GM19238 (cell line): ENCODE data around the gene PNMA1.
A peak's percentile ranks its signal among the peaks of the same experiment; 100 is the strongest.
"Not testable (repeated sequence)": the region's sequence is repeated elsewhere in the genome, so short reads cannot be mapped to it uniquely, and the experiment has no call there.

ENCODE experiments used
- DNase-seq: peaks from one replicate; pipeline ENCODE4 v3.0.0; 2011; ENCODE audit warnings: low spot score; ENCODE audit not compliant: insufficient read length

The PNMA1 gene

GRCh38 chr14:73717711-73718417 is 3.7 kb upstream of the PNMA1 start:
- no peak for DNase-seq

- no peak for DNase-seq
Observed at GRCh38 chr14:73717266-73717665, 3.1 kb upstream of the PNMA1 start.

- no peak for DNase-seq
Observed at GRCh38 chr14:73715707-73716106, 1.5 kb upstream of the PNMA1 start.

- no peak for DNase-seq
Observed at GRCh38 chr14:73714656-73715081, 485 bp upstream of the PNMA1 start.

- DNase-seq, result no peak
Observed at GRCh38 chr14:73713206-73713802, 880 bp downstream of the PNMA1 start.

- peak; percentile 54 for DNase-seq
Observed at GRCh38 chr14:73712540-73713180, 1.5 kb downstream of the PNMA1 start.

GRCh38 chr14:73712071-73712506 is 2.1 kb downstream of the PNMA1 start:
- DNase-seq, result no peak

GRCh38 chr14:73710737-73711136 is 3.4 kb downstream of the PNMA1 start:
- DNase-seq, result no peak

GRCh38 chr14:73709904-73710469 is 4.2 kb downstream of the PNMA1 start:
- DNase-seq, result no peak

- DNase-seq, result not testable (repeated sequence)
Observed at GRCh38 chr14:73708076-73708475, 6.1 kb downstream of the PNMA1 start.

GRCh38 chr14:73700325-73700724 is 13.9 kb downstream of the PNMA1 start:
- no peak for DNase-seq

- DNase-seq, result no peak
Observed at GRCh38 chr14:73696466-73697400, 17.5 kb downstream of the PNMA1 start.

GRCh38 chr14:73695997-73696396 is 18.2 kb downstream of the PNMA1 start:
- no peak for DNase-seq

- no peak for DNase-seq
Observed at GRCh38 chr14:73695082-73695481, 19.1 kb downstream of the PNMA1 start.

- DNase-seq, result no peak
Observed at GRCh38 chr14:73694083-73694482, 20.1 kb downstream of the PNMA1 start.

- DNase-seq, result no peak
Observed at GRCh38 chr14:73686901-73687300, 27.3 kb downstream of the PNMA1 start.

GRCh38 chr14:73685328-73685727 is 28.9 kb downstream of the PNMA1 start:
- DNase-seq, result no peak

GRCh38 chr14:73684627-73685026 is 29.6 kb downstream of the PNMA1 start:
- no peak for DNase-seq

- no peak for DNase-seq
Observed at GRCh38 chr14:73680821-73681220, 33.4 kb downstream of the PNMA1 start.

- no peak for DNase-seq
Observed at GRCh38 chr14:73678698-73679097, 35.5 kb downstream of the PNMA1 start.

GRCh38 chr14:73674986-73675385 is 39.2 kb downstream of the PNMA1 start:
- DNase-seq, result no peak
